ENCODE results near the gene OPN3. TPM values are rescaled to one million over a fixed set of nuclear protein-coding genes. Genes with fewer than 3 reads are reported as not detected.

The OPN3 gene
- total RNA-seq, 3 donors from 2014 or later, result 12.0 to 22.4 (median 16.1) TPM

- no peaks in the 10 kb centered on the region for H3K36me3 ChIP-seq
- no peak for DNase-seq (ENCODE audit: low spot score in 2 of 2)
- no peaks in the 10 kb centered on the region for H3K27me3 ChIP-seq
- intact Hi-C loops (cut with DNase I; ENCODE audit: low total_unique reads), result no loop called here
- H3K9me3 ChIP-seq, result no peaks in the 10 kb centered on the region
- TF ChIP-seq POLR2A (IDR thresholded peaks at IDR 0.05) (no peak), CTCF (IDR thresholded peaks at IDR 0.05) (no peak), POLR2AphosphoS5 (IDR thresholded peaks at IDR 0.05) (no peak)
- no peak overlapping the region for H3K27ac ChIP-seq
- H3K4me3 ChIP-seq, result no peak overlapping the region
- no peaks in the 10 kb centered on the region for H3K4me1 ChIP-seq
These were observed 18.1 kb upstream of the OPN3 start for GRCh38 chr1:241658081-241658793.

GRCh38 chr1:241654641-241655040 is 14.5 kb upstream of the OPN3 start:
- no peaks in the 10 kb centered on the region for H3K27me3 ChIP-seq
- H3K4me3 ChIP-seq, result no peak overlapping the region
- no peaks in the 10 kb centered on the region for H3K36me3 ChIP-seq
- intact Hi-C loops (cut with DNase I; ENCODE audit: low total_unique reads), result no loop called here
- H3K9me3 ChIP-seq, result no peaks in the 10 kb centered on the region
- DNase-seq (ENCODE audit: low spot score in 2 of 2), result no peak
- H3K4me1 ChIP-seq, result no peaks in the 10 kb centered on the region
- H3K27ac ChIP-seq, result no peak overlapping the region
- TF ChIP-seq POLR2A (IDR thresholded peaks at IDR 0.05) (no peak), CTCF (IDR thresholded peaks at IDR 0.05) (no peak), POLR2AphosphoS5 (IDR thresholded peaks at IDR 0.05) (no peak)

GRCh38 chr1:241654019-241654418 is 13.8 kb upstream of the OPN3 start:
- H3K4me3 ChIP-seq, result no peak overlapping the region

GRCh38 chr1:241652012-241652411 is 11.8 kb upstream of the OPN3 start, which contains the start of gene WDR64:
WDR64 (plus strand) TSS chr1:241652281; CDS start chr1:241652485, 204 bp downstream.
- no peak for TF ChIP-seq POLR2AphosphoS5 (IDR thresholded peaks at IDR 0.05)
- no peak for TF ChIP-seq POLR2A (IDR thresholded peaks at IDR 0.05)
- no peak for TF ChIP-seq CTCF (IDR thresholded peaks at IDR 0.05)
- no peak within 1 kb of the TSS for H3K27ac ChIP-seq
- no peaks in the 10 kb centered on the region for H3K36me3 ChIP-seq
- intact Hi-C loops (cut with DNase I; ENCODE audit: low total_unique reads), result no loop called here
- H3K4me1 ChIP-seq, result no peaks in the 10 kb centered on the region
- no peak within 1 kb of the TSS for H3K4me3 ChIP-seq
- no peaks in the 10 kb centered on the region for H3K27me3 ChIP-seq
- DNase-seq (ENCODE audit: low spot score in 2 of 2), result no peak
- no peaks in the 10 kb centered on the region for H3K9me3 ChIP-seq

More at GRCh38 chr1:241654019-241654418, 13.8 kb upstream of the OPN3 start:
- Histone ChIP-seq H3K27ac (no peak overlapping the region), H3K4me1 (no peaks in the 10 kb centered on the region), H3K9me3 (no peaks in the 10 kb centered on the region), H3K36me3 (no peaks in the 10 kb centered on the region), H3K27me3 (no peaks in the 10 kb centered on the region)
- DNase-seq (ENCODE audit: low spot score in 2 of 2), result no peak
- intact Hi-C loops (cut with DNase I; ENCODE audit: low total_unique reads), result no loop called here
- TF ChIP-seq POLR2A (IDR thresholded peaks at IDR 0.05), result no peak
- TF ChIP-seq POLR2AphosphoS5 (IDR thresholded peaks at IDR 0.05), result no peak
- no peak for TF ChIP-seq CTCF (IDR thresholded peaks at IDR 0.05)

- intact Hi-C loops (cut with DNase I; ENCODE audit: low total_unique reads), result no loop called here
- no peak overlapping the region for H3K4me3 ChIP-seq
- H3K4me1 ChIP-seq, result no peaks in the 10 kb centered on the region
- H3K27ac ChIP-seq, result no peak overlapping the region
- DNase-seq (ENCODE audit: low spot score in 2 of 2), result no peak
- H3K9me3 ChIP-seq, result no peaks in the 10 kb centered on the region
- no peaks in the 10 kb centered on the region for H3K27me3 ChIP-seq
- no peak for TF ChIP-seq POLR2AphosphoS5 (IDR thresholded peaks at IDR 0.05)
- no peak for TF ChIP-seq POLR2A (IDR thresholded peaks at IDR 0.05)
- TF ChIP-seq CTCF (IDR thresholded peaks at IDR 0.05), result no peak
- H3K36me3 ChIP-seq, result no peaks in the 10 kb centered on the region
These were observed 8.0 kb upstream of the OPN3 start for GRCh38 chr1:241648159-241648558.

All from breast epithelium (tissue), 4 donors.